Measurements from ENCODE around the gene ODF2.

The ODF2 gene

DNA sequence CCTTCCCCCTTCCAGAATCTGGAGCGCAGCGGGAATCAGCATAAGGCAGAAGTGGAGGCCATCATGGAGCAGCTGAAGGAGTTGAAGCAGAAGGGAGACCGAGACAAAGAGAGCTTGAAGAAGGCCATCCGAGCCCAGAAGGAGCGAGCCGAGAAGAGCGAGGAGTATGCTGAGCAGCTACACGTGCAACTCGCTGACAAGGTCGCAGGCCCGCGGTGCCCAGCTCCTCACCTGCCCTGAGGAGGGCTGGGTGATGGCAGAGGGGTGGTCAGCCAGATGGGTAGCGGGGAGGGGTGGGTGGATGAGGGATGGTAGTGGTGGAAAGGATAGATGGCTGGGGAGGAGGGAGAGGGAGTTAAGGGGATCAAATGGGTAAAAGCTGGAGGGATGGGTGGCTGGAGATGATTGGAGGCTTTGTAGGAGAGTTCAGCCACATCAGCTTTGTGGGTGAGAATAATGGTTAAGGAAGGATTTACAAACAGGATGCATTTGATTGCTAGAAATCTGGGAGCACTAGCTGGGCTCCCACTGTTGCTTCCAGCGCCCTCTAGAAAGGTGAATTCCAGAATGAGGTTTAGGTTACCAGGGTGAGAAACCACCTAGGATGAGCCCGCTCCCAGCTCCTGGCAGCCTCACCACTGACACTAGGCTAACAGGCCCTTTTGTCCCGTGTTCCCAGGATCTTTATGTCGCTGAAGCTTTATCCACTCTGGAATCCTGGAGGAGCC is 29.0 kb downstream of the ODF2 start:
- H3K27ac ChIP-seq = no peak overlapping the region
- H3K36me3 ChIP-seq (ENCODE audit: insufficient read depth, low read length) = peaks cover 51% of the 10 kb centered on the region; the same call in 1 of the 2 replicates
- no peak for DNase-seq (ENCODE audit: low read depth, low spot score)
- no peak overlapping the region for H3K9ac ChIP-seq (ENCODE audit: insufficient read length)
- H3K4me3 ChIP-seq = no peak overlapping the region
- H3K9me3 ChIP-seq (ENCODE audit: low read depth, low read length) = no peaks in the 10 kb centered on the region
- TF ChIP-seq FOXP2 (optimal IDR thresholded peaks at IDR 0.05; ENCODE audit: control extremely low read depth, extremely low read length, insufficient read depth) = no peak
- TF ChIP-seq POLR2AphosphoS5 (IDR thresholded peaks at IDR 0.05; ENCODE audit: borderline replicate concordance, low read depth, low read length) = no peak
- TF ChIP-seq EZH2 (IDR thresholded peaks at IDR 0.05) = no peak

- peaks cover 53% of the 10 kb centered on the region; the same call in 1 of the 2 replicates for H3K36me3 ChIP-seq (ENCODE audit: insufficient read depth, low read length)
- no peak for DNase-seq (ENCODE audit: low read depth, low spot score)
- H3K27ac ChIP-seq = no peak overlapping the region
- no peak overlapping the region for H3K9ac ChIP-seq (ENCODE audit: insufficient read length)
- no peak overlapping the region for H3K4me3 ChIP-seq
- TF ChIP-seq FOXP2 (optimal IDR thresholded peaks at IDR 0.05; ENCODE audit: control extremely low read depth, extremely low read length, insufficient read depth) (no peak), EZH2 (IDR thresholded peaks at IDR 0.05) (no peak)
- H3K9me3 ChIP-seq (ENCODE audit: low read depth, low read length) = no peaks in the 10 kb centered on the region
Measured at GRCh38 chr9:128485414-128485855, 29.6 kb downstream of the ODF2 start.

DNA sequence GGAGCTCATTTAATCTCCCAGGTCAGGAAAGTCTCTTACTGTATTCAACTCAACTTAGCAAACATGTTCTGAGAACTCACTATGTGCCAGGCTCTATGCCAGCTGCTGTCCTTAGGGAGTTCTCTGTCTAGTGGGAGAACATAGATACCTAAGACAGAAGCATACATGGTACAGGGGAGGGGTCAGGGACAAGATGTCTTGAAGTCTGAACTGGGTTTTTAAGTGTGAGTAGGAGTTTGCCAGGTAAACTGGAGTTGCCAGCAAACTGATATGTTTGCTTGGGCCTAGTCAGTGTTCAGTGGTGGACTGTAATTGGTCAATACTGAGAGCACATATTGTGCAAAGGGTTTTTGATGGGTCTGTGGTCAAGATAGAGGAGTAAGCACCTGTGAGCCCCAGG is 30.4 kb downstream of the ODF2 start:
- peaks cover 48% of the 10 kb centered on the region; the same call in 1 of the 2 replicates for H3K36me3 ChIP-seq (ENCODE audit: insufficient read depth, low read length)

GRCh38 chr9:128493424-128493823 is 37.6 kb downstream of the ODF2 start:
- TF ChIP-seq POLR2AphosphoS5 (IDR thresholded peaks at IDR 0.05; ENCODE audit: borderline replicate concordance, low read depth, low read length) (no peak), EZH2 (IDR thresholded peaks at IDR 0.05) (no peak), FOXP2 (optimal IDR thresholded peaks at IDR 0.05; ENCODE audit: control extremely low read depth, extremely low read length, insufficient read depth) (no peak)
- Histone ChIP-seq H3K4me3 (no peak overlapping the region), H3K27ac (no peak overlapping the region), H3K9ac (ENCODE audit: insufficient read length) (no peak overlapping the region), H3K9me3 (ENCODE audit: low read depth, low read length) (no peaks in the 10 kb centered on the region), H3K36me3 (ENCODE audit: insufficient read depth, low read length) (peaks cover 57% of the 10 kb centered on the region)
- DNase-seq (ENCODE audit: low read depth, low spot score) = no peak

More for the DNA sequence above, 30.4 kb downstream of the ODF2 start:
- TF ChIP-seq EZH2 (IDR thresholded peaks at IDR 0.05) (no peak), FOXP2 (optimal IDR thresholded peaks at IDR 0.05; ENCODE audit: control extremely low read depth, extremely low read length, insufficient read depth) (no peak), POLR2AphosphoS5 (IDR thresholded peaks at IDR 0.05; ENCODE audit: borderline replicate concordance, low read depth, low read length) (no peak)
- Histone ChIP-seq H3K9ac (ENCODE audit: insufficient read length) (no peak overlapping the region), H3K9me3 (ENCODE audit: low read depth, low read length) (no peaks in the 10 kb centered on the region), H3K27ac (no peak overlapping the region), H3K4me3 (no peak overlapping the region)
- no peak for DNase-seq (ENCODE audit: low read depth, low spot score)

GRCh38 chr9:128494108-128494745 is 38.4 kb downstream of the ODF2 start:
- TF ChIP-seq EZH2 (IDR thresholded peaks at IDR 0.05) (no peak), FOXP2 (optimal IDR thresholded peaks at IDR 0.05; ENCODE audit: control extremely low read depth, extremely low read length, insufficient read depth) (no peak), POLR2AphosphoS5 (IDR thresholded peaks at IDR 0.05; ENCODE audit: borderline replicate concordance, low read depth, low read length) (no peak)
- DNase-seq (ENCODE audit: low read depth, low spot score) = no peak
- Histone ChIP-seq H3K9ac (ENCODE audit: insufficient read length) (no peak overlapping the region), H3K27ac (no peak overlapping the region), H3K36me3 (ENCODE audit: insufficient read depth, low read length) (peaks cover 60% of the 10 kb centered on the region), H3K4me3 (no peak overlapping the region), H3K9me3 (ENCODE audit: low read depth, low read length) (no peaks in the 10 kb centered on the region)

DNA sequence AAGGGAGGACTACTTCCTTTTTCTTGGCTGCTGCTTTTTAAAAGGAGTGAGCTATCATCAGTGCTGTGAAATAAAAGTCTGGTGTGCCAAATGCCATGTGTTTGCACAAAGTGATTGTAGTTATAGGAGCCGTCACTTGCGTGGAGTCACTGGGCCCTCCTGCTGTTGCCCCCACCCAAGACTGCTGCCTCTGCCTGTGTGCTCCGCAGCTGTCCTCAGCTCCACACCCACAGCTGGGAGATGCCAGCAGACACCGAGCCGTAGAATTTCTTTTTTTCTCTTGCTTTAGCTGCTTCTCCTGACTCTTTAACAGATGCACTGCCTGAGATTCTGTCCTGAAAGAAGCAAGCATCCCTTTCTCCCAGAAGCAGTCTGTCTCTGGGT is 38.9 kb downstream of the ODF2 start:
- Histone ChIP-seq H3K4me3 (no peak overlapping the region), H3K36me3 (ENCODE audit: insufficient read depth, low read length) (peaks cover 62% of the 10 kb centered on the region), H3K9ac (ENCODE audit: insufficient read length) (no peak overlapping the region), H3K9me3 (ENCODE audit: low read depth, low read length) (no peaks in the 10 kb centered on the region), H3K27ac (no peak overlapping the region)
- TF ChIP-seq EZH2 (IDR thresholded peaks at IDR 0.05) (no peak), POLR2AphosphoS5 (IDR thresholded peaks at IDR 0.05; ENCODE audit: borderline replicate concordance, low read depth, low read length) (no peak), FOXP2 (optimal IDR thresholded peaks at IDR 0.05; ENCODE audit: control extremely low read depth, extremely low read length, insufficient read depth) (no peak)
- no peak for DNase-seq (ENCODE audit: low read depth, low spot score)

DNA sequence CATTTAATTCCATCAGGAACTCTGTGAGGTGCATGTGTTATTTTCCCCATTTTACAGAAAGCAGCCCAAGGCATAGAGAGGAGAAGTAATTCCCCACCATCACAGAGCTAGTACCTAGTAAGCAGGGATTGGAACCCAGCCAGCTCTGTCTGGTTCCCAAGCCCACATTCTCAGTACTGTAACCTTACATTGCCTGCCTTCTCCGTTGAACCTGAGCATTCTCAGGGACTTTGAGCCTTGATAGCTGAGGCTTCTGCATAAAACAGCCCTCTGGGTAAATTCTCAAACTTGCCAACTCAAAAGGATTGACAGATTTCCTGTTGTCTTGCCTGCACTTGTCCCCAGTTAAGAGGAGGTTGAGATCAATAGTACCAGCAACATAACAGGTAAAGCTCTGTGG is 39.5 kb downstream of the ODF2 start:
- TF ChIP-seq POLR2AphosphoS5 (IDR thresholded peaks at IDR 0.05; ENCODE audit: borderline replicate concordance, low read depth, low read length) (no peak), EZH2 (IDR thresholded peaks at IDR 0.05) (no peak), FOXP2 (optimal IDR thresholded peaks at IDR 0.05; ENCODE audit: control extremely low read depth, extremely low read length, insufficient read depth) (no peak)
- no peak for DNase-seq (ENCODE audit: low read depth, low spot score)
- peaks cover 59% of the 10 kb centered on the region for H3K36me3 ChIP-seq (ENCODE audit: insufficient read depth, low read length)
- no peak overlapping the region for H3K27ac ChIP-seq
- no peak overlapping the region for H3K9ac ChIP-seq (ENCODE audit: insufficient read length)
- no peaks in the 10 kb centered on the region for H3K9me3 ChIP-seq (ENCODE audit: low read depth, low read length)
- H3K4me3 ChIP-seq = no peak overlapping the region

- no peak for DNase-seq (ENCODE audit: low read depth, low spot score)
- TF ChIP-seq FOXP2 (optimal IDR thresholded peaks at IDR 0.05; ENCODE audit: control extremely low read depth, extremely low read length, insufficient read depth) (no peak), POLR2AphosphoS5 (IDR thresholded peaks at IDR 0.05; ENCODE audit: borderline replicate concordance, low read depth, low read length) (no peak), EZH2 (IDR thresholded peaks at IDR 0.05) (no peak)
- H3K27ac ChIP-seq = no peak overlapping the region
- H3K36me3 ChIP-seq (ENCODE audit: insufficient read depth, low read length) = peaks cover 59% of the 10 kb centered on the region
- H3K9ac ChIP-seq (ENCODE audit: insufficient read length) = no peak overlapping the region
- H3K4me3 ChIP-seq = no peak overlapping the region
- H3K9me3 ChIP-seq (ENCODE audit: low read depth, low read length) = no peaks in the 10 kb centered on the region
Measured at GRCh38 chr9:128495804-128496417, 40.1 kb downstream of the ODF2 start.
